HL-60 (cell line): ENCODE data around the gene E2F3.

Experiments used
- DNase-seq, 2 experiments: peaks; one replicate each; pipeline ENCODE4 v3.0.0-alpha.2; 2010 to 2020; ENCODE audit warnings: low read depth in 1 of 2, low spot score in 1 of 2
- H3K27ac ChIP-seq: fragments of 250-450 bp; sonication (Bioruptor Pico); replicated peaks from 2 replicates; pipeline ENCODE4 v1.5.1; 2020; ENCODE audit warnings: mild to moderate bottlenecking, moderate library complexity
- H3K27me3 ChIP-seq: fragments of 250-450 bp; sonication (Bioruptor Pico); 2 replicates; pipeline ENCODE4 v1.5.1; 2021; ENCODE audit warnings: mild to moderate bottlenecking, moderate library complexity; ENCODE audit not compliant: insufficient read depth, poor library complexity, severe bottlenecking
- H3K4me3 ChIP-seq: replicated peaks from 2 replicates; pipeline ENCODE4 v1.5.1; 2011; ENCODE audit warnings: mild to moderate bottlenecking, control low read depth, low read length; ENCODE audit not compliant: insufficient read depth
- GABPA ChIP-seq: IDR thresholded peaks from 2 replicates; pipeline ENCODE4 v1.6.1; 2012; ENCODE audit warnings: low read depth
- POLR2AphosphoS5 ChIP-seq: IDR thresholded peaks from 2 replicates; pipeline ENCODE4 v1.6.1; 2012; ENCODE audit warnings: low read depth
- REST ChIP-seq: IDR thresholded peaks from 2 replicates; pipeline ENCODE4 v1.6.1; 2012; ENCODE audit warnings: low read depth; ENCODE audit not compliant: insufficient replicate concordance
- SPI1 ChIP-seq: IDR thresholded peaks from 2 replicates; pipeline ENCODE4 v1.6.1; 2012; ENCODE audit warnings: low read depth, mild to moderate bottlenecking, borderline replicate concordance
- TF ChIP-seq, protein P1 (sequence below): IDR thresholded peaks from one replicate; pipeline ENCODE4 v1.5.1; 2011; ENCODE audit warnings: low read length, control low read depth, inconsistent platforms; ENCODE audit not compliant: insufficient read depth

Gene E2F3

DNA sequence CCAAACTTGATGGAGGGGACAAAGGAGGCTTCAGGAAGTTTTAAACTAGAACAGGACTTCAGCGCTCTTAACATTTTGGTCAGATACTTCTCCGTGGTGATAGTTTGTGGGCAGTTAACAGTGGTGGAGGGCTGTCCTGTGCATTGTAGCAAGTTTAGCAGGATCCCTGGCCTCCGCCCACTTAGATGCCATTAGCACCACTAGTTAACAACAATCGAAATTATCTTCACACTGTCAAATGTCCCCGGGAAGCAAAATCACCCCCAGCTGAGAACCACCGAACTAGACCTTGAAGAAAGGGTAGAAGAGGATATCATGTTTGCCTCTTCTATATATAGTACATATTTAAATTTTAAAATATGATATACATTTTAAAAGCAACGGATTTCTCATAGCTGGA lies 13.6 kb downstream of the E2F3 start:
- H3K27ac ChIP-seq: no peak overlapping the region
- H3K27me3 ChIP-seq: no peaks in the 10 kb centered on the region
- no peak for DNase-seq
- H3K4me3 ChIP-seq: no peak overlapping the region
- TF ChIP-seq POLR2AphosphoS5 (no peak), GABPA (no peak), SPI1 (no peak)
- TF ChIP-seq, protein P1, sequence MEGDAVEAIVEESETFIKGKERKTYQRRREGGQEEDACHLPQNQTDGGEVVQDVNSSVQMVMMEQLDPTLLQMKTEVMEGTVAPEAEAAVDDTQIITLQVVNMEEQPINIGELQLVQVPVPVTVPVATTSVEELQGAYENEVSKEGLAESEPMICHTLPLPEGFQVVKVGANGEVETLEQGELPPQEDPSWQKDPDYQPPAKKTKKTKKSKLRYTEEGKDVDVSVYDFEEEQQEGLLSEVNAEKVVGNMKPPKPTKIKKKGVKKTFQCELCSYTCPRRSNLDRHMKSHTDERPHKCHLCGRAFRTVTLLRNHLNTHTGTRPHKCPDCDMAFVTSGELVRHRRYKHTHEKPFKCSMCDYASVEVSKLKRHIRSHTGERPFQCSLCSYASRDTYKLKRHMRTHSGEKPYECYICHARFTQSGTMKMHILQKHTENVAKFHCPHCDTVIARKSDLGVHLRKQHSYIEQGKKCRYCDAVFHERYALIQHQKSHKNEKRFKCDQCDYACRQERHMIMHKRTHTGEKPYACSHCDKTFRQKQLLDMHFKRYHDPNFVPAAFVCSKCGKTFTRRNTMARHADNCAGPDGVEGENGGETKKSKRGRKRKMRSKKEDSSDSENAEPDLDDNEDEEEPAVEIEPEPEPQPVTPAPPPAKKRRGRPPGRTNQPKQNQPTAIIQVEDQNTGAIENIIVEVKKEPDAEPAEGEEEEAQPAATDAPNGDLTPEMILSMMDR: no peak

- TF ChIP-seq GABPA: no peak
- no peak for TF ChIP-seq POLR2AphosphoS5
- TF ChIP-seq, protein P1: no peak
- TF ChIP-seq SPI1: no peak
- TF ChIP-seq REST: no peak
- Histone ChIP-seq H3K4me3 (no peak overlapping the region), H3K27me3 (no peaks in the 10 kb centered on the region), H3K27ac (no peak overlapping the region)
- DNase-seq: no peak
These were observed 14.2 kb downstream of the E2F3 start for GRCh38 chr6:20415712-20416454.

DNA sequence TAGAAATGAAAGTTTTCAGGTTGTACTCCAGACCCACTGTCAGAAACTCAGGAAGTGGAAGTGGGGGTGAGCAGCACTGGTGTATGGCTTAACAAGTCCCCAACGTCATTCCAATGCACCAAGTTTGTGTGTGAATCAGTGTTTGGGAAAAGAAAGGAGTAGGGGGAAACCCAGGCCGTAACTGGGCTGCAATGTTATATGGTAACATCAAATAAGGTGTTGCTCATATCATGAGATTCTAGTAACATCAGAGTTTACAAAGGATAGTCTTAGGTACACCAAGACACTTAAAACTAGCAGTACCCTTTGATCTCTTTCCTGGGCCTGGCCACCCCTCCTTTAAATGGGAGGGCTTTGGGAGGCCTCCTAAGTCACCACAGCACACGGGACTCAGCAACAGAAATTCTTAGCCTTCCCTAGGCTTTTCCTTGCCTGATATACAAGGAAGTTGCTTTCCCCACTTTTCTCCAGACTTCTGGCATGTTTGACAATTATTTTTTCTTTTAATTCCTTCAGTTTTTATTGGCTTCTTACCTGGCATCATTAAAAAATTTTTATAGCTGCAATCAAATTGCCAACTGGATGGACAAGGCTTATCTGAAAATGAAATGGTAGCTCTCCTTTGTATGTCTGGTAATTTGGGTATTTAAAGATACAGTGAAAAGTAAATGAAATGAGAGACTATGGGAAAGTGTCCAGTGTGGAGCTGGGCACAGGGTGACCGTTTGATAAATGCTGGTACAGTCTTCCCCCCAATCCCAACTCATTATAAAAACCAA lies 15.1 kb downstream of the E2F3 start:
- H3K27ac ChIP-seq: no peak overlapping the region; the same call in 1 of the 2 replicates
- DNase-seq: peak in 1 of 2 experiments; percentile 7
- no peaks in the 10 kb centered on the region for H3K27me3 ChIP-seq
- no peak overlapping the region for H3K4me3 ChIP-seq
- TF ChIP-seq GABPA (no peak), REST (no peak), SPI1 (peak; percentile 20; the same call in 1 of the 2 replicates)

DNA sequence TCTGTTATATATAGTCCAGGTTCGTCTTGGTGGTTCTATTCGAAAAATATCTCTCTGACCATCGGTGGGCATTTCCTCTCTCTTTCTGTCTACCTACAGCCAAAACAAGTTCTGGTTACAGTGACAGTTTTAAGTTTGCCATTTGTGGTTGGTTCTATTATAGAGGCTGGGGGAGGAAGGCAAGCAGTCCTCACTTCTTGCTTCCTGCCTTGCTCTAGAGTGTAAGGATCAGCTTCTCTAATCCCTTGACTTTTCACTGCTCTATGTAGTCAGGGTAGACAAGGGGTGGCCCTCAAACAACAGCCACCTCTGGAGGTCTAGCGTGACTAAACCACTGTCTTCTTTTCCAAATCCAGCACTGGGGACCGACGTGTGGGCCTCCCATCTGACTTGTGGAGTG lies 16.1 kb downstream of the E2F3 start:
- TF ChIP-seq GABPA: no peak
- TF ChIP-seq SPI1: peak; percentile 34; the same call in 1 of the 2 replicates
- TF ChIP-seq, protein P1: no peak
- no peak for TF ChIP-seq REST
- no peak for TF ChIP-seq POLR2AphosphoS5
- DNase-seq: peak in 1 of 2 experiments; percentile 32
- H3K27me3 ChIP-seq: no peaks in the 10 kb centered on the region
- H3K4me3 ChIP-seq: no peak overlapping the region
- H3K27ac ChIP-seq: peak overlapping the region; percentile 6; the same call in 1 of the 2 replicates
